ENCODE results near the gene ADAM17.
"Not testable (repeated sequence)": the region's sequence is repeated elsewhere in the genome, so short reads cannot be mapped to it uniquely, and the experiment has no call there.

Gene ADAM17

DNA sequence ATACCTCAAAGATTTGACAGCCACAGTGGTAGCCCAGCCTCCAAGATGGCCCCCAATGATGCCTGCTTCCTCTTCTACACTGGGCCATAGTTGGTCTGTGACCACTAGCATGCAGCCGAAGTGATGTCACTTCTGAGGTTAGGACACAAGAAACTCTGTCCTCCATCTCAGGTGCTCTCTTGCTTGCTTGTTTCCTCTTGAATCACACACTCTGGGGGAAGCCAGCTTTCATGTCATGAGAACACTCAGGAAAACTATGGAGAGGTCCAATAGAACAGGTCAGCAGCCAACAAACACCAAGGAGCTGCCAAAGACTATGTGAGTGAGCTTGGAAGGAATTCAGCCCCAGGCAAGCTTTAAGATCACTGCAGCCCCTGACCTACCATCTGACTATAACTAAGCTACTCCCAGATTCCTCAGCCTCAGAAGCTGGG, 3.3 kb upstream of the ADAM17 start:
- no peak overlapping the region for H4K5ac ChIP-seq (ENCODE audit: low read length)
- WGBS (ENCODE audit: extremely low coverage, insufficient coverage, low lambda C conversion rate), result no CpG with 5 or more reads among the region's 1 CpG
- H4K8ac ChIP-seq (ENCODE audit: low read depth, low read length), result no peak overlapping the region
- H2BK5ac ChIP-seq (ENCODE audit: low read length), result no peak overlapping the region
- H2BK120ac ChIP-seq (ENCODE audit: low read depth, low read length), result no peak overlapping the region
- no peak overlapping the region for H2BK15ac ChIP-seq (replicated peaks; ENCODE audit: low read depth)
- H3K79me1 ChIP-seq (ENCODE audit: low read length), result no peaks in the 10 kb centered on the region
- no peak overlapping the region for H2AK5ac ChIP-seq (ENCODE audit: low read length)
- no peaks in the 10 kb centered on the region for H3K4me1 ChIP-seq (ENCODE audit: control insufficient read depth, low read depth, low read length)
- H3K56ac ChIP-seq (ENCODE audit: low read length), result no peak overlapping the region
- H3K79me2 ChIP-seq (ENCODE audit: control insufficient read depth, insufficient read depth, low read length), result peaks cover 7% of the 10 kb centered on the region
- H3K27me3 ChIP-seq (ENCODE audit: insufficient read depth, low read length, poor library complexity), result no peaks in the 10 kb centered on the region
- no peak overlapping the region for H3K4ac ChIP-seq (ENCODE audit: low read depth, low read length)
- no peak overlapping the region for H3K4me2 ChIP-seq (ENCODE audit: low read length)
- peak; percentile 93 for DNase-seq
- H3K18ac ChIP-seq (ENCODE audit: low read length), result no peak overlapping the region
- no peak overlapping the region for H3K9ac ChIP-seq (ENCODE audit: low read length)
- no peak overlapping the region for H3K4me3 ChIP-seq (ENCODE audit: low read length)
- H3K27ac ChIP-seq (ENCODE audit: low read depth, low read length), result no peak overlapping the region
- no peaks in the 10 kb centered on the region for H3K36me3 ChIP-seq (ENCODE audit: control insufficient read depth, insufficient read depth, low read length)
- no peak overlapping the region for H3K23ac ChIP-seq (ENCODE audit: low read length)

DNA sequence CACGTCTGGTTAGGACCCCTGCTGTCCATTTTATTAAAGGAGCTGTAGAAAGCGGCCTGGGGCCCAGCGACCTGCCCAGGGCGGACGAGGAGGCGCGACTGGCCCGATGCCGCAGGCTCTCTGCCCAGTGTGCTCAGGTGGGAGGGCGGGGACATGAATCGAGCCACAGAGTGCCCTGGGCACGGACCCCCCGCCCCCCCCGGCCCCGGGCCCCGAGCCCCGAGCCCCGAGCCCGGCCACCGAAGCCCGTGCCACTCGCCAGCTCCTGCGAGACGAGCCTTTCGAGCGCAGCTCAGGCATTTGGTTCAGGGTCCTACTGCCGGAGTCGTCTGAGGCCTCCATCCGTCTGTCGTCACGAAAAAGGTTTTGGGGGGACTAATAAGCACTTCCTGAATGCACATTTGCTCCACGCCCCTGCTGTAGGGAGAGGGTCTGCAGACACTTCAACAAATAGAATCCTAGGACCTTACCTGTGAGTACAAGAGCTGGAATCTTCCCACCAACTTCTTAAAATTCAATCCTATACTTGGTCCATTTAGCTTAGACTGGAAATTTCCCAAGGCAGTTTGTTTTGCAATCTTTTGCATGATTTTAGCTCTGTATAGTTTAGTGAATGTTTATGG, 602 bp upstream of the ADAM17 start:
- Histone ChIP-seq H2BK15ac (replicated peaks; ENCODE audit: low read depth) (no peak overlapping the region), H3K18ac (ENCODE audit: low read length) (peak overlapping the region; percentile 97), H3K23ac (ENCODE audit: low read length) (no peak overlapping the region), H3K9ac (ENCODE audit: low read length) (peak overlapping the region; percentile 96), H3K4me3 (ENCODE audit: low read length) (peak overlapping the region; percentile 81), H4K5ac (ENCODE audit: low read length) (no peak overlapping the region), H2AK5ac (ENCODE audit: low read length) (no peak overlapping the region), H3K56ac (ENCODE audit: low read length) (peak overlapping the region; percentile 96), H3K36me3 (ENCODE audit: control insufficient read depth, insufficient read depth, low read length) (no peaks in the 10 kb centered on the region), H3K4me1 (ENCODE audit: control insufficient read depth, low read depth, low read length) (no peaks in the 10 kb centered on the region), H3K4ac (ENCODE audit: low read depth, low read length) (peak overlapping the region; percentile 92), H2BK120ac (ENCODE audit: low read depth, low read length) (no peak overlapping the region), H2BK5ac (ENCODE audit: low read length) (peak overlapping the region; percentile 26), H3K27me3 (ENCODE audit: insufficient read depth, low read length, poor library complexity) (no peaks in the 10 kb centered on the region), H3K79me2 (ENCODE audit: control insufficient read depth, insufficient read depth, low read length) (peaks cover 26% of the 10 kb centered on the region), H3K79me1 (ENCODE audit: low read length) (no peaks in the 10 kb centered on the region), H4K8ac (ENCODE audit: low read depth, low read length) (no peak overlapping the region), H3K4me2 (ENCODE audit: low read length) (peak overlapping the region; percentile 59), H3K27ac (ENCODE audit: low read depth, low read length) (peak overlapping the region; percentile 84)
- no CpG with 5 or more reads among the region's 32 CpGs for WGBS (ENCODE audit: extremely low coverage, insufficient coverage, low lambda C conversion rate)
- no peak for DNase-seq

DNA sequence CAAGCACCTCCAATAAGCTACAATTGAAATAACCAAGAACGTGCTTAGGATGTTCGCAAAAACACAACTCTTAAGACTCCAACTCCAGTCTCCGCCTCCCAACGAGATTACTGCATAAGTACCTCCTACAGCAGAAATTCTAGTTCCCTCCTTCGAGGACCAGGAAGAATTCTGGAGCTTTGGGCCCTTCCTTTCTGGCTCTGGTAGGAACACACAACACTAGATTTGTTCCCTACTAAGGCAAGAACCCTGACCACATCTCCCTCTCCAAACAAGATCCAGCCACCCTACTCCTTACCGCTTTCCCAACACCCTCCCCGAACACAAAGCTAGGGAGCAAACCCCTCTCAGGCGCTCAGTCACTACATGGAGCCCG, 721 bp downstream of the ADAM17 start:
- Histone ChIP-seq H3K56ac (ENCODE audit: low read length) (peak overlapping the region; percentile 84), H3K27ac (ENCODE audit: low read depth, low read length) (peak overlapping the region; percentile 97), H3K23ac (ENCODE audit: low read length) (no peak overlapping the region), H3K4me1 (ENCODE audit: control insufficient read depth, low read depth, low read length) (no peaks in the 10 kb centered on the region), H2BK120ac (ENCODE audit: low read depth, low read length) (peak overlapping the region; percentile 23), H2BK15ac (replicated peaks; ENCODE audit: low read depth) (no peak overlapping the region), H3K79me1 (ENCODE audit: low read length) (peaks cover 2% of the 10 kb centered on the region), H3K4ac (ENCODE audit: low read depth, low read length) (peak overlapping the region; percentile 38), H3K4me3 (ENCODE audit: low read length) (peak overlapping the region; percentile 50), H3K18ac (ENCODE audit: low read length) (peak overlapping the region; percentile 73), H3K4me2 (ENCODE audit: low read length) (peak overlapping the region; percentile 39), H3K9ac (ENCODE audit: low read length) (peak overlapping the region; percentile 75), H3K79me2 (ENCODE audit: control insufficient read depth, insufficient read depth, low read length) (peaks cover 33% of the 10 kb centered on the region), H3K36me3 (ENCODE audit: control insufficient read depth, insufficient read depth, low read length) (no peaks in the 10 kb centered on the region), H3K27me3 (ENCODE audit: insufficient read depth, low read length, poor library complexity) (no peaks in the 10 kb centered on the region), H4K5ac (ENCODE audit: low read length) (no peak overlapping the region), H4K8ac (ENCODE audit: low read depth, low read length) (no peak overlapping the region), H2AK5ac (ENCODE audit: low read length) (no peak overlapping the region), H2BK5ac (ENCODE audit: low read length) (no peak overlapping the region)
- DNase-seq, result peak; percentile 79
- WGBS (ENCODE audit: extremely low coverage, insufficient coverage, low lambda C conversion rate), result no CpG with 5 or more reads among the region's 9 CpGs

DNA sequence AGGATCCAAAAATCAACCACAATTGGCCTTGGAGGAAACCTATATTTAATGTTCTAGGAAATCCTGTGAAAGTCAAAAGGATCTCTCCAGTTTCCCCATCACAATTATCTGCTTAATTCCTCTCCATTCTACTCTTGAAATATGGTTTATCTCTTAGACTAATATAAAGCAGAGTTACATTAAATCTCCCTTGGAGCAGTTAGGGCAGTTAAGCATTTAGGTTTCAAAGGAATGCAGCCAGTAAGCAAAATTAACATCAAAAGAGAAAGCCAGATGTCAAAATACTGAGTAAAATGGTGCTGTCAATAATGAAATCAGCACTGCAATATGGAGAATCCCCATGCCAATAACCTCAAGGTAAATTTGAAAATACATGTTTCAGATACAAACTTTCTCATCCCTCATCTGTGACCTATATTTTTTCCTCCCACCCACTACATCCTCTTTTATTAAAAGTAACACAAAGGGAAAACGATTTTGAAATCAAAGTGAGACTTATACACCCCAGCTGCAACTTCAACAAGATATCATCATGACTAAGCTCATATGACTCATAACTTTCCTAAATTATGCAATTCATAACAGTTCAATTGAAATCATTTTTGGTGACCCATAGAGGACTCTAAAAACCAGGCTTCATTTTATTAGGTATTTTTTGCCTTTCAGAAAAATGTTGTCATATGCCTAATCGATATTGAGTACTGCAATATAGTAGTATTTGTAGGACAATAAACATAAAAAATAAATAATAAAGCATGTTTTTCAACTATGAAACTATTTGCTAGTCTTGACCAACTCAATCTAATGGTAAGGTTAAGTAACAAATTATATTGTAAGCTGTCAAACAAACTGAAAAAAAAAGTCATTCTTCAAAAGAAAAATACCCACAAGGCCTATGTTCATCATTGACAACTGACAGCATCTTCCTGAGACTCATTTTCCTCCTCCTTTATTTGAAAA, 3.1 kb downstream of the ADAM17 start:
- H3K4ac ChIP-seq (ENCODE audit: low read depth, low read length), result no peak overlapping the region
- peaks cover 44% of the 10 kb centered on the region for H3K79me2 ChIP-seq (ENCODE audit: control insufficient read depth, insufficient read depth, low read length)
- no peak overlapping the region for H3K4me2 ChIP-seq (ENCODE audit: low read length)
- H3K4me3 ChIP-seq (ENCODE audit: low read length), result no peak overlapping the region
- no peak overlapping the region for H2AK5ac ChIP-seq (ENCODE audit: low read length)
- no peak overlapping the region for H3K23ac ChIP-seq (ENCODE audit: low read length)
- H3K56ac ChIP-seq (ENCODE audit: low read length), result no peak overlapping the region
- no peak for DNase-seq
- no peaks in the 10 kb centered on the region for H3K36me3 ChIP-seq (ENCODE audit: control insufficient read depth, insufficient read depth, low read length)
- H3K18ac ChIP-seq (ENCODE audit: low read length), result no peak overlapping the region
- no peaks in the 10 kb centered on the region for H3K27me3 ChIP-seq (ENCODE audit: insufficient read depth, low read length, poor library complexity)
- H2BK120ac ChIP-seq (ENCODE audit: low read depth, low read length), result no peak overlapping the region
- no peak overlapping the region for H2BK5ac ChIP-seq (ENCODE audit: low read length)
- H4K8ac ChIP-seq (ENCODE audit: low read depth, low read length), result no peak overlapping the region
- no peaks in the 10 kb centered on the region for H3K4me1 ChIP-seq (ENCODE audit: control insufficient read depth, low read depth, low read length)
- H2BK15ac ChIP-seq (replicated peaks; ENCODE audit: low read depth), result no peak overlapping the region
- peaks cover 7% of the 10 kb centered on the region for H3K79me1 ChIP-seq (ENCODE audit: low read length)
- no peak overlapping the region for H4K5ac ChIP-seq (ENCODE audit: low read length)
- no peak overlapping the region for H3K27ac ChIP-seq (ENCODE audit: low read depth, low read length)
- WGBS (ENCODE audit: extremely low coverage, insufficient coverage, low lambda C conversion rate), result no CpG with 5 or more reads among the region's 2 CpGs
- no peak overlapping the region for H3K9ac ChIP-seq (ENCODE audit: low read length)

DNA sequence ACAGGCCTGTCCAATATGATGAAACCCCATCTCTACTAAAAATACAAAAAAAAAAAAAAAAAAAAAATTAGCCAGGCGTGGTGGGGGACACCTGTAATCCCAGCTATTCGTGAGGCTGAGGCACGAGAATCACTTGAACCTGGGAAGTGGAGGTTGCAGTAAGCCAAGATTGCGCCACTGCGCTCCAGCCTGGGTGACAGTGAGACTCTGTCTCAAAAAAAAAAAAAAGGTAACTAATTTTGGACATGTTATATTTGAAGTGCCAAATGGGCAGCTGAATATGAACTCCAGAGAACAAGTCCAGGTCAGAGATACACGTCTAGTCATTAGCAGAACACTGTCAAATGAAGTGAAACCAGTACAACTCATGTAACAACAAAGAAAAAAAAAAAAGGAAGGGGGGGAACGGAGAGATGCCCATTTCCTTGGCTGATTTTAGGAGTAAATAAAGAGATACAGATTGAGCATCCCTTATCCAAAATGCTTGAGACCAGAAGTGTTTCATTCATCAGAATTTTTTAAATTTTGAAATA, 4.7 kb downstream of the ADAM17 start:
- not testable (repeated sequence) for H3K4me3 ChIP-seq (ENCODE audit: low read length); H2BK5ac ChIP-seq (ENCODE audit: low read length); H4K5ac ChIP-seq (ENCODE audit: low read length); H3K23ac ChIP-seq (ENCODE audit: low read length); H3K27me3 ChIP-seq (ENCODE audit: insufficient read depth, low read length, poor library complexity); H2AK5ac ChIP-seq (ENCODE audit: low read length); H3K36me3 ChIP-seq (ENCODE audit: control insufficient read depth, insufficient read depth, low read length); H3K56ac ChIP-seq (ENCODE audit: low read length); H3K79me1 ChIP-seq (ENCODE audit: low read length); H3K4me1 ChIP-seq (ENCODE audit: control insufficient read depth, low read depth, low read length); H4K8ac ChIP-seq (ENCODE audit: low read depth, low read length); H3K18ac ChIP-seq (ENCODE audit: low read length); H3K4ac ChIP-seq (ENCODE audit: low read depth, low read length); H3K4me2 ChIP-seq (ENCODE audit: low read length); H3K9ac ChIP-seq (ENCODE audit: low read length); H2BK15ac ChIP-seq (replicated peaks; ENCODE audit: low read depth); H2BK120ac ChIP-seq (ENCODE audit: low read depth, low read length); DNase-seq; H3K27ac ChIP-seq (ENCODE audit: low read depth, low read length)
- H3K79me2 ChIP-seq (ENCODE audit: control insufficient read depth, insufficient read depth, low read length), result peaks cover 44% of the 10 kb centered on the region
- no CpG with 5 or more reads among the region's 7 CpGs for WGBS (ENCODE audit: extremely low coverage, insufficient coverage, low lambda C conversion rate)

All from mesendoderm (in vitro differentiated cells).